ENCODE measurements around the gene C20orf141. TPM values are rescaled to one million over a fixed set of nuclear protein-coding genes. Genes with fewer than 3 reads are reported as not detected.

The C20orf141 gene
- total RNA-seq, 1 donor from 2014 or later, result not detected

GRCh38 chr20:2793471-2793870 is 21.3 kb upstream of the C20orf141 start:
- Mint-ChIP-seq H3K4me3 (ENCODE audit: unreplicated experiment) (no peak overlapping the region), H3K27me3 (ENCODE audit: low read depth) (peaks cover 48% of the 10 kb centered on the region), H3K27ac (ENCODE audit: unreplicated experiment) (no peak overlapping the region), H3K9me3 (ENCODE audit: low read depth) (peaks cover 3% of the 10 kb centered on the region), H3K4me1 (ENCODE audit: low read depth) (no peaks in the 10 kb centered on the region), H3K36me3 (ENCODE audit: low read depth) (peaks cover 2% of the 10 kb centered on the region)
- no peak for TF ChIP-seq CTCF (IDR thresholded peaks at IDR 0.05)
- peak; percentile 65 for DNase-seq (ENCODE audit: low spot score)

GRCh38 chr20:2794202-2794748 is 20.5 kb upstream of the C20orf141 start:
- Mint-ChIP-seq H3K4me3 (ENCODE audit: unreplicated experiment) (no peak overlapping the region), H3K27me3 (ENCODE audit: low read depth) (peaks cover 42% of the 10 kb centered on the region), H3K4me1 (ENCODE audit: low read depth) (no peaks in the 10 kb centered on the region), H3K27ac (ENCODE audit: unreplicated experiment) (no peak overlapping the region), H3K36me3 (ENCODE audit: low read depth) (peaks cover 2% of the 10 kb centered on the region), H3K9me3 (ENCODE audit: low read depth) (peaks cover 3% of the 10 kb centered on the region)
- no peak for TF ChIP-seq CTCF (IDR thresholded peaks at IDR 0.05)
- DNase-seq (ENCODE audit: low spot score), result peak; percentile 75

GRCh38 chr20:2794866-2795447 is 19.8 kb upstream of the C20orf141 start:
- TF ChIP-seq CTCF (IDR thresholded peaks at IDR 0.05), result no peak
- Mint-ChIP-seq H3K27me3 (ENCODE audit: low read depth) (peaks cover 41% of the 10 kb centered on the region), H3K36me3 (ENCODE audit: low read depth) (peaks cover 3% of the 10 kb centered on the region), H3K4me1 (ENCODE audit: low read depth) (peaks cover 5% of the 10 kb centered on the region), H3K27ac (ENCODE audit: unreplicated experiment) (no peak overlapping the region), H3K9me3 (ENCODE audit: low read depth) (peaks cover 3% of the 10 kb centered on the region), H3K4me3 (ENCODE audit: unreplicated experiment) (no peak overlapping the region)
- no peak for DNase-seq (ENCODE audit: low spot score)

GRCh38 chr20:2795451-2795850 is 19.3 kb upstream of the C20orf141 start:
- no peak for TF ChIP-seq CTCF (IDR thresholded peaks at IDR 0.05)
- H3K4me3 Mint-ChIP-seq (ENCODE audit: unreplicated experiment), result no peak overlapping the region
- peaks cover 3% of the 10 kb centered on the region for H3K36me3 Mint-ChIP-seq (ENCODE audit: low read depth)
- peaks cover 38% of the 10 kb centered on the region for H3K27me3 Mint-ChIP-seq (ENCODE audit: low read depth)
- H3K27ac Mint-ChIP-seq (ENCODE audit: unreplicated experiment), result no peak overlapping the region
- peaks cover under 1% of the 10 kb centered on the region for H3K9me3 Mint-ChIP-seq (ENCODE audit: low read depth)
- DNase-seq (ENCODE audit: low spot score), result peak; percentile 86
- peaks cover 7% of the 10 kb centered on the region for H3K4me1 Mint-ChIP-seq (ENCODE audit: low read depth)

GRCh38 chr20:2796011-2796660 is 18.7 kb upstream of the C20orf141 start:
- Mint-ChIP-seq H3K9me3 (ENCODE audit: low read depth) (no peaks in the 10 kb centered on the region), H3K4me3 (ENCODE audit: unreplicated experiment) (no peak overlapping the region), H3K27me3 (ENCODE audit: low read depth) (peaks cover 39% of the 10 kb centered on the region), H3K4me1 (ENCODE audit: low read depth) (peaks cover 13% of the 10 kb centered on the region), H3K27ac (ENCODE audit: unreplicated experiment) (no peak overlapping the region), H3K36me3 (ENCODE audit: low read depth) (peaks cover 3% of the 10 kb centered on the region)
- no peak for TF ChIP-seq CTCF (IDR thresholded peaks at IDR 0.05)
- DNase-seq (ENCODE audit: low spot score), result no peak
